GM18508 (cell line): ENCODE measurements around the gene CREB3L2.
A peak's percentile ranks its signal among the peaks of the same experiment; 100 is the strongest.
"Not testable (repeated sequence)": the region's sequence is repeated elsewhere in the genome, so short reads cannot be mapped to it uniquely, and the experiment has no call there.

Source experiments
- ATAC-seq: cut with Tn5 transposase; IDR thresholded peaks from one replicate; pipeline ENCODE4 v1.9.1; 2021; ENCODE audit warnings: moderate number of reproducible peaks; ENCODE audit not compliant: insufficient read depth, unreplicated experiment

Gene CREB3L2

GRCh38 chr7:138015096-138015495 lies 13.2 kb upstream of the CREB3L2 start:
- no peak for ATAC-seq

DNA sequence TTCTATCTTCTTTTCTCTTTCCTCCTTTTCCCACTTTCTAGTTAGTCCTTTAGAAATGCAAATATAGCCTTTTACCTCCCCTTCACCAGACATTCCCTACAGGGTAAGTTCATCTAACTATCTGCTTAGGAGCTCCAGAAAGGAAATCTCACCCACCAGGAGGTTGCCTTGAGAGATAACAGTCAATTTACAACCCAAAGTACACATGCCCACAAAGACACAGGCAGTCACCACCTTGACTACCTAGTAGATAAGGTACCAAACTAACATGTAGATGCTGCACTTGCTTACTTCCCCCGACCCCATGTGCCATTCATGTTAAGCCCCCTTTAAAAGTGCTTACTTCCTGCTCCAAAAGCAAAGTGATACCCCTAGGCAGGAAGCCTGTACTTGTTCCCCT lies 12.8 kb upstream of the CREB3L2 start:
- no peak for ATAC-seq

DNA sequence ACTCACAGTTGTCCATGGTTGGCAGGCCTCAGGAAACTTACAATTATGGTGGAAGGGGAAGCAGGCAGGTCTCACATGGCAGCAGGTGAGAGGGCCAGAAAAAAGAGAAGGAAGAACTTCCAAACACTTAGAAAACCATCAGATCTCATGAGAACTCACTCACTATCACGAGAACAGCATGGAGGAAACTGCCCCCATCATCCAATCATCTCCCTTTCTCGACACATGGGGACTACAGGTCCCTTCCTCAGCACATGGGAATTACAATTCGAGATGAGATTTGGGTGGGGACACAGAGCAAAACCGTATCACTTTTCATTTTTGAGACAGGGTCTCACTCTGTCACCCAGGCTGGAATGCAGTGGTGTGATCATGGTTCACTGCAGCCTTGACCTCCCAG lies 12.3 kb upstream of the CREB3L2 start:
- ATAC-seq: not testable (repeated sequence)

DNA sequence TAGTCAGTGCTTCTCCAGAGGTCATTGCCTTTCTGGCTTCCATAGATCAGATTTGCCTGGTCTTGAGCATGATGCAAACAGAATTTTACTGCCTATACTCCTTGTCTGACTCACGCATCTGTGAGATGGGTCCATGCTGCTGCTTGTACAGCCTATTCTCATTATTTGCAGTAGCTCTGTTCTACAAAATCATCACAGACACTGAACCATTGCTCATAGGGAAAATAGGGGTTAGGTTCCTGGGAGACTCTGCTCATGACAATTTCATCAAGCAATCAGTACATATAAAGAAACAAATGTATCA lies 7.4 kb upstream of the CREB3L2 start:
- no peak for ATAC-seq

DNA sequence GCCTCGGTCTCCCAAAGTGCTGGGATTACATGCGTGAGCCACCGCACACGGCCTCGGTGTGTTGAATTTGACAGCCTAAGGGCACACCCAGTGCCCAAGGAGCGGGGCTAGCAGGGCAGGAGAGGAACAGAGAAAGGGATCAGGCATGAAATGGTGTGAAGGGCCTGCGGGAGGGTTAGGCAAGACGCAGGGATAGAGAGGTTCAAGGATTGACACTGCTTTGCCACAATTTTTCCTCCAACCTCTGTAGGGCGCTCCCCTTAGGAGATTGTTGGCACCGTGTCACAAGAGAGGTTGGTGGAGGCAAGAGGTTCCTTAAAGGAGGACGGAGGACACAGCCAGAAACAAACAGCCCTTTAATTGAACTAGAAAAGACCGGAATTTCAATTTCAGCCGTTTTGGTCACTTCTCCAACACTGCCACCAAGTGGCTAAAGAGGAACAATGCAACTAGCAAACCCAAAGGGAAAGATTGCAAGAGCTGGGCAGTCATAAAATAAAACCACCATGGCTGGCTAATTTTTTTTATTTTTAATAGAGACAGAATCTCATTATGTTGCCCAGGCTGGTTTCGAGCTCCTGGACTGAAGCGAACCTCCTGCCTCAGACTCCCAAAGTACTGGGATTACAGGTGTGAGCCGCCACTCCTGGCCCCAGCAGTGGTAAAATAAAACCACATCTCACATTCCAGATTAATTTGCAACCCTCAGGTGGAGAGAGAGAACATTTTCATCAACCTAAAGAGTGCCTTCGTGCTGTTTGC lies 6.9 kb upstream of the CREB3L2 start:
- ATAC-seq: no peak

DNA sequence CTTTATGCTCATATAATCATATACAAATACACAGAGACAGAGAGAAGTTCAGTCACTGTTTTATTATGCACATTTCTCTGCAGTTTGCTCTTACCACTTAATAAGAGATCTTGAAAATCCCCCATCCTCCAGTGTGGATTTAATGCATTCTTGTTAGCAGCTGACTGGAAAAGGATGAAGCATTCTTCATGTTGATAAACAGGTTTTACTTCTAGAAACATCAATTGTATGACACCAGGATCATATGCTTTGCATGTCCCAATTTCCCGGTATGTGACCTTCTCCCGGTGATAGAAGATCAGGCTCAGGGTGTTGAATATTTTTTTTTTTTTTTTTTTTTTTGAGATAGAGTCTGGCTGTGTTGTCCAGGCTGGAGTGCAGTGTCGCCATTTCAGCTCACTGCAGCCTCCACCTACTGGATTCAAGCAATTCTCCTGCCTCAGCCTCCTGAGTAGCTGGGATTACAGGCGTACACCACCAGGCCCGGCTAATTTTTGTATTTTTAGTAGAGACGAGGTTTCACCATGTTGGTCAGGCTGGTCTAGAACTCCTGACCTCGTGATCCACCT lies 6.2 kb upstream of the CREB3L2 start:
- no peak for ATAC-seq

GRCh38 chr7:138006106-138006505 lies 4.2 kb upstream of the CREB3L2 start:
- ATAC-seq: no peak

DNA sequence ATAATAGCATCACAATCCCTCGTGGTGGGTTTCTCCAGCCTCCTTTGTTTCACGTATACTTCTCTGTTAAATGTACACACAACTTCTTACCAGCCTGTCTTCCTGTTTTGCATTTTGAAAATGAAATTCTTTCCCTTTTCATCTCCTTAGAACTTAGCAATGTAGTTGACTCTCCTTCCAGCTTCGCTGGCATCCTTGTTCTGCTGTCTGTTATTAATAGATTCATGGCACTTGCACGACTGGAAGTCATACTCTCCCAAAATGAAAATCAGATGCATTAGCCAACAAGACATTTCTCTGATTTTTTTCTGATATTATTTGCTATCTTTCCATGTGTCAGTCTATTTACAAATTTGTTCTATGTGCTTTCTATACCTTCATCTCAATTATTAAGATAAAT lies 3.0 kb upstream of the CREB3L2 start:
- ATAC-seq: no peak

DNA sequence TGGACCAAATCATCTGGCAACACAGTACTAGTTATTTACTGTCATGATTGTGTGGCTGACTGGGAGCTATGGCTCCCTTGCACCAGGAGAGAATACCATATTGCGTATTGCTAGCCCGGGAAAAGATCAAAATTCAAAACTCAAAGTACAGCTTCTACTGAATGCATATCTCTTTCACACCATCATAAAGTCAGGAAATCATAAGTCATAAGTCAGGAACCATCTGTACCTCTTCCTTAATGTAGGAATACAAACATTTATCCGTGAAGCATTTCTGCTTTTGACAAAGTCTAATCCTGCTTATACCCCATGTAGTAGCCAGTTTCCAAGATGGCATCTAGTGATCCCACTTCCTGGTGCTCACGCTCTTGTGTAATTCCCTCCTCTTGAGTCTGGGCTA lies 2.2 kb upstream of the CREB3L2 start:
- ATAC-seq: no peak

DNA sequence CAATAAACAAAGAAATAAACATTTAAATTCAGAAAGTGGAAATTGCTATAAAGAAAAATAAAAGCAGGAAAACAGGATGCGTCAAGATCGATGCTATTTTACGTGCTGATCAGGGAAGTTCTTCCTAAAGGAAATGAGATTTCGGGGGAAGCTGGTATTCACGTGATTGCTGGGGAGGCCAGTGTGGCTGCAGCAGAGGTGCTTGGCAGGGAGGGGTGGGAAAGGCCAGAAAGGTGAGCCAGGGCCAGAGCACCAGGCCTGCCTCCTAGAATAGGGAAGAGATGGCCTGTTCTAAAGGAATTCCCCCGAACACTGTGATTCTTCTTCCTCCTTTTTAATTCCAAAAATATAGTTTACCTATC lies 923 bp upstream of the CREB3L2 start:
- no peak for ATAC-seq

- ATAC-seq: peak; percentile 87
Measured at GRCh38 chr7:138002096-138002827, 376 bp upstream of the CREB3L2 start.

DNA sequence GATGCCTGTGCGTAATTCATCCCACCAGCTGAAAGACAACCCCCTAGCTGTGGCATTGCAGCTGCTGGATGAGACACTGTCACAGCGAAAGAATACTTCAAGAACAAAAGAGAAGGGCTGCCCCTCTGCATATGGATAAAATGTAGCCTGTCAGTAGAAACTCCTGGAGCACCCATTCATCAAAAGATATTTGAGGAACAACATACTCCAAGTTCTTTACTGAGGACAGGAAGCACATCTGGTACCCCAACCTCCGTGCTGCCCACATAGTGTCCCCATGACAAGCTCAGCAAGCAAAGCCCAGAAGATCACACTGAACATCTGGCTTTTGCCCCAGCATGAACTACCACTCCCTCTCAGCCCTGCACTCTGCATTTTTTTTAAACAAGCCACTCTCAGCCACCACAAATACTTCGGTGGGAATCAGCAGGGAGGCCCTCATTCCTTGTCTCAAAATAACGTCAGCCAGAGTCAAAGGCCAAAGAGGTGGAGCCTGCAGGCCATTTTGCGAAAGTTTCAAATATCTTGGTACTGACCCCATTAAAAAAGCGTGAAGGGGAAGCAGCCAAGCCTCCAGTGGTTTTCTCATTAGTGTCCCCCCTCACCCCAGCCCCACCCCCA lies 1.7 kb downstream of the CREB3L2 start:
- no peak for ATAC-seq

DNA sequence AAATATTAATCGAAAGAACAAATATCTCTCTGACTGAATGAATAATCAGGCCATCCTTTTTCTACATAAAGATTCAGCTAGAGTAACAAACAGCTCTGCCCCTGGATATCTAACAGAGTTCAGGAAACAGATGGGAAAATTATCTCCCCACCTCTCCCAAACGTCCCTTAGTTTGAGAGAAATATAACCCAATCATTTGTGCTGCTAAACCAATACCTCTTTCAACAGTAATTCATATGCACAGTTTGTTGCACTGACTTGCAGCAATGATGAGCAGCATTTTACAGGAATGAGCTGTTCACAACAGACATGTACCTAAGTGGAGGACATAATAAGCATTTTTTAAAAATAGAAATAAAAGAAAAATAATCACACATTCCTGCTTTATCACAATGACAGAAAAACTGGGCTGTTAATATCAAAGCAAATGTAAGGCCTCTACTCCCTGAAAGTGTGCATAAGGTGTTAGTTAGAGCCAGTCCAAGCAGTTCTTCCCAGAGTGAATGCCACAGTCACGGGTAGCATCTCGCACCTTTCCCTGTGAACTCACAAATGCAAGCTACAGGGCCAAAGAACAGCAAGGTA lies 2.3 kb downstream of the CREB3L2 start:
- ATAC-seq: no peak

GRCh38 chr7:137998250-137998649 lies 3.6 kb downstream of the CREB3L2 start:
- no peak for ATAC-seq

- no peak for ATAC-seq
Measured at GRCh38 chr7:137996871-137997270, 5.0 kb downstream of the CREB3L2 start.

DNA sequence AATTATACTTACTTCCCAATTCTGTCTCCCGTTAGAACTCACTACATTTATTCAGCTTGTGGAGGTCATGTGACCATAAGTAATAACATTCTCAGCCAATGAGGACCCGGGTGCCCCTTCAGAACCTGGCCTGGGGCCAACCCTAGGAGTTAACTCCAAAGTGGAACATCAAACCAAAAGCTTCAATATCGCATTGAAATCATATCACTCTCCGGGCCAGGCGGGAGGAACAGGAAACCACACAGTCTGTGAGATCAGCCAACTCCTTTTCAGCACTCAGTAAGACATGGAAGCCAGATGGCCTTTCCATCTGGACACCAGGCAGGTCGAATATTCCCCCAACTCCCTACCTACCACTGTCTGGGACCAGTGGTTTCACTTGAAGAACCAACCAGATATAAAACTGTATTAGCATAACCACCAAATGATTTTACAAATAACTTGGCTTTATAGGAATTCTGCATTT lies 5.5 kb downstream of the CREB3L2 start:
- no peak for ATAC-seq

- ATAC-seq: no peak
Measured at GRCh38 chr7:137994216-137994615, 7.7 kb downstream of the CREB3L2 start.

- ATAC-seq: no peak
Measured at GRCh38 chr7:137993395-137993743, 8.5 kb downstream of the CREB3L2 start.

- peak; percentile 56 for ATAC-seq
Measured at GRCh38 chr7:137992550-137993394, 9.1 kb downstream of the CREB3L2 start.

- ATAC-seq: no peak
Measured at GRCh38 chr7:137992104-137992549, 9.8 kb downstream of the CREB3L2 start.
